B cell (primary cell): ENCODE data around the gene MSMB.

ENCODE experiments used
- EZH2 ChIP-seq: IDR thresholded peaks from 2 replicates; pipeline ENCODE4 v1.6.1; 2012; ENCODE audit warnings: borderline replicate concordance, low read depth, mild to moderate bottlenecking, moderate library complexity, low read length; ENCODE audit not compliant: insufficient read depth, poor library complexity, severe bottlenecking
- TF ChIP-seq, protein P1 (sequence below): fragments of 200-600 bp; IDR thresholded peaks from one replicate; pipeline ENCODE4 v1.8.0; 2022; ENCODE audit warnings: antibody characterized with exemption, mild to moderate bottlenecking

- TF ChIP-seq, protein P1, sequence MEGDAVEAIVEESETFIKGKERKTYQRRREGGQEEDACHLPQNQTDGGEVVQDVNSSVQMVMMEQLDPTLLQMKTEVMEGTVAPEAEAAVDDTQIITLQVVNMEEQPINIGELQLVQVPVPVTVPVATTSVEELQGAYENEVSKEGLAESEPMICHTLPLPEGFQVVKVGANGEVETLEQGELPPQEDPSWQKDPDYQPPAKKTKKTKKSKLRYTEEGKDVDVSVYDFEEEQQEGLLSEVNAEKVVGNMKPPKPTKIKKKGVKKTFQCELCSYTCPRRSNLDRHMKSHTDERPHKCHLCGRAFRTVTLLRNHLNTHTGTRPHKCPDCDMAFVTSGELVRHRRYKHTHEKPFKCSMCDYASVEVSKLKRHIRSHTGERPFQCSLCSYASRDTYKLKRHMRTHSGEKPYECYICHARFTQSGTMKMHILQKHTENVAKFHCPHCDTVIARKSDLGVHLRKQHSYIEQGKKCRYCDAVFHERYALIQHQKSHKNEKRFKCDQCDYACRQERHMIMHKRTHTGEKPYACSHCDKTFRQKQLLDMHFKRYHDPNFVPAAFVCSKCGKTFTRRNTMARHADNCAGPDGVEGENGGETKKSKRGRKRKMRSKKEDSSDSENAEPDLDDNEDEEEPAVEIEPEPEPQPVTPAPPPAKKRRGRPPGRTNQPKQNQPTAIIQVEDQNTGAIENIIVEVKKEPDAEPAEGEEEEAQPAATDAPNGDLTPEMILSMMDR: no peak
- TF ChIP-seq EZH2: no peak
Measured at GRCh38 chr10:46012746-46013145, 33.3 kb downstream of the MSMB start.
